GM23338 (cell line): ENCODE results near the gene TMEM139. TPM values are rescaled to one million over a fixed set of nuclear protein-coding genes. Genes with fewer than 3 reads are reported as not detected.

Experiments
- ATAC-seq: fragments of 200-7000 bp; cut with Tn5 transposase; 3 replicates; pipeline ENCODE4 v1.9.1; 2020
- DNase-seq: peaks from one replicate; pipeline ENCODE4 v3.0.0-alpha.2; 2015; ENCODE audit warnings: low spot score
- H2AFZ ChIP-seq: fragments of 200-600 bp; sonication (generic); 2 replicates; pipeline ENCODE4 v1.8.0; 2016; ENCODE audit warnings: antibody characterized with exemption, mild to moderate bottlenecking, moderate library complexity
- H3F3A ChIP-seq: fragments of 200-600 bp; sonication (generic); replicated peaks from 2 replicates; pipeline ENCODE4 v1.8.0; 2017; ENCODE audit warnings: antibody characterized with exemption, mixed run types, low read depth
- H3K27ac ChIP-seq: fragments of 200-600 bp; sonication (generic); 2 replicates; pipeline ENCODE4 v1.6.1; 2016; ENCODE audit warnings: low read depth
- H3K27me3 ChIP-seq: fragments of 200-600 bp; sonication (generic); 2 replicates; pipeline ENCODE4 v1.8.0; 2016; ENCODE audit warnings: mild to moderate bottlenecking, mixed run types, moderate library complexity; ENCODE audit not compliant: insufficient read depth
- H3K36me3 ChIP-seq: fragments of 200-600 bp; sonication (generic); 2 replicates; pipeline ENCODE4 v1.8.0; 2016; ENCODE audit warnings: mild to moderate bottlenecking; ENCODE audit not compliant: insufficient read depth
- H3K4me1 ChIP-seq: fragments of 200-600 bp; sonication (generic); 2 replicates; pipeline ENCODE4 v1.8.0; 2016; ENCODE audit warnings: mild to moderate bottlenecking, moderate library complexity; ENCODE audit not compliant: insufficient read depth
- H3K4me2 ChIP-seq: fragments of 200-600 bp; sonication (generic); 2 replicates; pipeline ENCODE4 v1.7.1; 2017; ENCODE audit warnings: mixed run types
- H3K4me3 ChIP-seq: fragments of 200-600 bp; sonication (generic); 2 replicates; pipeline ENCODE4 v1.6.1; 2016; ENCODE audit warnings: mixed run types
- H3K79me2 ChIP-seq: fragments of 200-600 bp; sonication (generic); replicated peaks from 2 replicates; pipeline ENCODE4 v1.8.0; 2017; ENCODE audit warnings: mild to moderate bottlenecking; ENCODE audit not compliant: insufficient read depth
- H3K9me2 ChIP-seq: fragments of 200-600 bp; sonication (generic); 2 replicates; pipeline ENCODE4 v1.8.0; 2017; ENCODE audit not compliant: insufficient read depth
- H4K20me1 ChIP-seq: fragments of 200-600 bp; sonication (generic); replicated peaks from 2 replicates; pipeline ENCODE4 v1.8.0; 2017; ENCODE audit warnings: mild to moderate bottlenecking; ENCODE audit not compliant: insufficient read depth
- H3K27ac Mint-ChIP-seq: 2 replicates; pipeline ENCODE4 v1.8.0; 2020; ENCODE audit warnings: inconsistent platforms, mild to moderate bottlenecking, moderate library complexity, mixed read lengths
- H3K27me3 Mint-ChIP-seq: 3 replicates; pipeline ENCODE4 v1.8.0; 2022; ENCODE audit warnings: low read depth, mild to moderate bottlenecking, moderate library complexity, mixed read lengths, inconsistent platforms; ENCODE audit not compliant: insufficient read depth, poor library complexity
- H3K36me3 Mint-ChIP-seq: 3 replicates; pipeline ENCODE4 v1.8.0; 2021; ENCODE audit warnings: low read depth, mild to moderate bottlenecking, inconsistent platforms, moderate library complexity, mixed read lengths
- H3K4me1 Mint-ChIP-seq: 3 replicates; pipeline ENCODE4 v1.8.0; 2020; ENCODE audit warnings: mild to moderate bottlenecking, inconsistent platforms, mixed read lengths
- H3K4me3 Mint-ChIP-seq: 3 replicates; pipeline ENCODE4 v1.8.0; 2021; ENCODE audit warnings: moderate library complexity, mild to moderate bottlenecking, inconsistent platforms, mixed read lengths
- H3K9me3 Mint-ChIP-seq: 3 replicates; pipeline ENCODE4 v1.8.0; 2020; ENCODE audit warnings: moderate library complexity, mild to moderate bottlenecking, inconsistent platforms, mixed read lengths
- CTCF ChIP-seq, 2 experiments: fragments of 200-600 bp in 1 of 2; sonication (generic) in 1 of 2; conservative IDR thresholded peaks; 2 replicates each; pipeline versions ENCODE4 v1.5.1 to v1.6.1; 2016 to 2017; ENCODE audit warnings: antibody characterized with exemption in 2 of 2, low read depth in 2 of 2, mild to moderate bottlenecking in 2 of 2, moderate library complexity in 1 of 2
- EZH2phosphoT487 ChIP-seq: fragments of 200-600 bp; sonication (generic); IDR thresholded peaks from one replicate; pipeline ENCODE4 v1.8.1; 2018; ENCODE audit warnings: antibody characterized with exemption; ENCODE audit not compliant: unreplicated experiment
- REST ChIP-seq: IDR thresholded peaks from one replicate; pipeline ENCODE4 v1.6.1; 2018; ENCODE audit warnings: antibody characterized with exemption; ENCODE audit not compliant: unreplicated experiment
- ZNF331 ChIP-seq: fragments of 250-450 bp; sonication (Bioruptor Pico); IDR thresholded peaks from 2 replicates; pipeline ENCODE4 v1.5.0; 2020; ENCODE audit warnings: low read depth, mild to moderate bottlenecking, moderate library complexity
- polyA plus RNA-seq: library from polyadenylated mRNA; unstranded; fragments of >200 nt; fragmentation: Nextera tagmentation; extraction: Ambion mirVana; gene quantifications from 2 replicates; pipeline ENCODE4 v1.2.1, GENCODE V29; 2016
- total RNA-seq: library from RNA; depleted of rRNA; stranded (reverse); fragments of >200 nt; shearing (Covaris generic); gene quantifications from 2 replicates; pipeline ENCODE4 v1.2.3, GENCODE V29; 2014
- TF ChIP-seq, protein P1 (sequence below): fragments of 250-450 bp; sonication (Bioruptor Pico); IDR thresholded peaks from 2 replicates; pipeline ENCODE4 v1.5.0; 2020; ENCODE audit warnings: mild to moderate bottlenecking, moderate library complexity
- TF ChIP-seq, protein P2 (sequence below): IDR thresholded peaks from 2 replicates; pipeline ENCODE4 v1.6.1; 2016; ENCODE audit warnings: antibody characterized with exemption

TMEM139 gene
- total and polyA plus RNA-seq, 2 experiments from 2014 or later, result 3.3 to 3.6 TPM

GRCh38 chr7:143300959-143301935, 16.5 kb downstream of the TMEM139 start:
- Mint-ChIP-seq H3K27me3 (peaks cover 5% of the 10 kb centered on the region), H3K36me3 (peaks cover 92% of the 10 kb centered on the region), H3K27ac (no peak overlapping the region), H3K4me3 (no peak overlapping the region), H3K4me1 (no peaks in the 10 kb centered on the region), H3K9me3 (no peaks in the 10 kb centered on the region)
- Histone ChIP-seq H3K4me1 (no peaks in the 10 kb centered on the region), H3K4me2 (no peak overlapping the region), H3F3A (peaks cover 5% of the 10 kb centered on the region; the same call in 1 of the 2 replicates), H4K20me1 (peaks cover 16% of the 10 kb centered on the region), H3K9me2 (no peaks in the 10 kb centered on the region), H3K27ac (no peak overlapping the region), H3K79me2 (peaks cover 6% of the 10 kb centered on the region), H3K36me3 (peaks cover 80% of the 10 kb centered on the region), H2AFZ (no peak overlapping the region), H3K4me3 (no peak overlapping the region), H3K27me3 (no peaks in the 10 kb centered on the region)
- DNase-seq, result no peak
- no peak for TF ChIP-seq CTCF (conservative IDR thresholded peaks at IDR 0.05; ENCODE audit: low read depth in 2 of 2)
- no peak for TF ChIP-seq ZNF331 (CRISPR knock-in tag)
- TF ChIP-seq EZH2phosphoT487, result no peak
- TF ChIP-seq REST, result no peak
- TF ChIP-seq, protein P1, sequence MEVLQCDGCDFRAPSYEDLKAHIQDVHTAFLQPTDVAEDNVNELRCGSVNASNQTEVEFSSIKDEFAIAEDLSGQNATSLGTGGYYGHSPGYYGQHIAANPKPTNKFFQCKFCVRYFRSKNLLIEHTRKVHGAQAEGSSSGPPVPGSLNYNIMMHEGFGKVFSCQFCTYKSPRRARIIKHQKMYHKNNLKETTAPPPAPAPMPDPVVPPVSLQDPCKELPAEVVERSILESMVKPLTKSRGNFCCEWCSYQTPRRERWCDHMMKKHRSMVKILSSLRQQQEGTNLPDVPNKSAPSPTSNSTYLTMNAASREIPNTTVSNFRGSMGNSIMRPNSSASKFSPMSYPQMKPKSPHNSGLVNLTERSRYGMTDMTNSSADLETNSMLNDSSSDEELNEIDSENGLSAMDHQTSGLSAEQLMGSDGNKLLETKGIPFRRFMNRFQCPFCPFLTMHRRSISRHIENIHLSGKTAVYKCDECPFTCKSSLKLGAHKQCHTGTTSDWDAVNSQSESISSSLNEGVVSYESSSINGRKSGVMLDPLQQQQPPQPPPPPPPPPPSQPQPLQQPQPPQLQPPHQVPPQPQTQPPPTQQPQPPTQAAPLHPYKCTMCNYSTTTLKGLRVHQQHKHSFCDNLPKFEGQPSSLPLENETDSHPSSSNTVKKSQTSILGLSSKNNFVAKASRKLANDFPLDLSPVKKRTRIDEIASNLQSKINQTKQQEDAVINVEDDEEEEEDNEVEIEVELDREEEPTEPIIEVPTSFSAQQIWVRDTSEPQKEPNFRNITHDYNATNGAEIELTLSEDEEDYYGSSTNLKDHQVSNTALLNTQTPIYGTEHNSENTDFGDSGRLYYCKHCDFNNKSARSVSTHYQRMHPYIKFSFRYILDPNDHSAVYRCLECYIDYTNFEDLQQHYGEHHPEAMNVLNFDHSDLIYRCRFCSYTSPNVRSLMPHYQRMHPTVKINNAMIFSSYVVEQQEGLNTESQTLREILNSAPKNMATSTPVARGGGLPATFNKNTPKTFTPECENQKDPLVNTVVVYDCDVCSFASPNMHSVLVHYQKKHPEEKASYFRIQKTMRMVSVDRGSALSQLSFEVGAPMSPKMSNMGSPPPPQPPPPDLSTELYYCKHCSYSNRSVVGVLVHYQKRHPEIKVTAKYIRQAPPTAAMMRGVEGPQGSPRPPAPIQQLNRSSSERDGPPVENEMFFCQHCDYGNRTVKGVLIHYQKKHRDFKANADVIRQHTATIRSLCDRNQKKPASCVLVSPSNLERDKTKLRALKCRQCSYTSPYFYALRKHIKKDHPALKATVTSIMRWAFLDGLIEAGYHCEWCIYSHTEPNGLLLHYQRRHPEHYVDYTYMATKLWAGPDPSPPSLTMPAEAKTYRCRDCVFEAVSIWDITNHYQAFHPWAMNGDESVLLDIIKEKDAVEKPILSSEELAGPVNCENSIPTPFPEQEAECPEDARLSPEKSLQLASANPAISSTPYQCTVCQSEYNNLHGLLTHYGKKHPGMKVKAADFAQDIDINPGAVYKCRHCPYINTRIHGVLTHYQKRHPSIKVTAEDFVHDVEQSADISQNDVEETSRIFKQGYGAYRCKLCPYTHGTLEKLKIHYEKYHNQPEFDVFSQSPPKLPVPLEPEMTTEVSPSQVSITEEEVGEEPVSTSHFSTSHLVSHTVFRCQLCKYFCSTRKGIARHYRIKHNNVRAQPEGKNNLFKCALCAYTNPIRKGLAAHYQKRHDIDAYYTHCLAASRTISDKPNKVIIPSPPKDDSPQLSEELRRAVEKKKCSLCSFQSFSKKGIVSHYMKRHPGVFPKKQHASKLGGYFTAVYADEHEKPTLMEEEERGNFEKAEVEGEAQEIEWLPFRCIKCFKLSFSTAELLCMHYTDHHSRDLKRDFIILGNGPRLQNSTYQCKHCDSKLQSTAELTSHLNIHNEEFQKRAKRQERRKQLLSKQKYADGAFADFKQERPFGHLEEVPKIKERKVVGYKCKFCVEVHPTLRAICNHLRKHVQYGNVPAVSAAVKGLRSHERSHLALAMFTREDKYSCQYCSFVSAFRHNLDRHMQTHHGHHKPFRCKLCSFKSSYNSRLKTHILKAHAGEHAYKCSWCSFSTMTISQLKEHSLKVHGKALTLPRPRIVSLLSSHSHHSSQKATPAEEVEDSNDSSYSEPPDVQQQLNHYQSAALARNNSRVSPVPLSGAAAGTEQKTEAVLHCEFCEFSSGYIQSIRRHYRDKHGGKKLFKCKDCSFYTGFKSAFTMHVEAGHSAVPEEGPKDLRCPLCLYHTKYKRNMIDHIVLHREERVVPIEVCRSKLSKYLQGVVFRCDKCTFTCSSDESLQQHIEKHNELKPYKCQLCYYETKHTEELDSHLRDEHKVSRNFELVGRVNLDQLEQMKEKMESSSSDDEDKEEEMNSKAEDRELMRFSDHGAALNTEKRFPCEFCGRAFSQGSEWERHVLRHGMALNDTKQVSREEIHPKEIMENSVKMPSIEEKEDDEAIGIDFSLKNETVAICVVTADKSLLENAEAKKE (CRISPR knock-in tag), result no peak
- TF ChIP-seq, protein P2, sequence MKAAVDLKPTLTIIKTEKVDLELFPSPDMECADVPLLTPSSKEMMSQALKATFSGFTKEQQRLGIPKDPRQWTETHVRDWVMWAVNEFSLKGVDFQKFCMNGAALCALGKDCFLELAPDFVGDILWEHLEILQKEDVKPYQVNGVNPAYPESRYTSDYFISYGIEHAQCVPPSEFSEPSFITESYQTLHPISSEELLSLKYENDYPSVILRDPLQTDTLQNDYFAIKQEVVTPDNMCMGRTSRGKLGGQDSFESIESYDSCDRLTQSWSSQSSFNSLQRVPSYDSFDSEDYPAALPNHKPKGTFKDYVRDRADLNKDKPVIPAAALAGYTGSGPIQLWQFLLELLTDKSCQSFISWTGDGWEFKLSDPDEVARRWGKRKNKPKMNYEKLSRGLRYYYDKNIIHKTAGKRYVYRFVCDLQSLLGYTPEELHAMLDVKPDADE, result no peak
- ATAC-seq, result no peak
